OCI-LY3 (cell line): Measurements from ENCODE around the gene PTX4.

Experiments
- H2AFZ ChIP-seq: fragments of 200-600, 300-600 bp; shearing (Covaris generic); 2 replicates; pipeline ENCODE4 v1.6.0; 2014; ENCODE audit warnings: antibody characterized with exemption, low read depth, low read length
- H3K27ac ChIP-seq: fragments of 200-600, 300-600 bp; sonication (generic); 2 replicates; pipeline ENCODE4 v1.5.1; 2014; ENCODE audit warnings: mild to moderate bottlenecking, low read length, moderate library complexity, mixed read lengths
- H3K27me3 ChIP-seq: fragments of 200-600, 300-600 bp; sonication (generic); 2 replicates; pipeline ENCODE4 v1.6.1; 2014; ENCODE audit warnings: low read depth, low read length, mixed read lengths
- H3K36me3 ChIP-seq: fragments of 200-600, 300-600 bp; sonication (generic); replicated peaks from 2 replicates; pipeline ENCODE3; 2014; ENCODE audit warnings: low read depth, low read length, mixed read lengths
- H3K4me1 ChIP-seq: fragments of 300-600, 200-600 bp; sonication (generic); 2 replicates; pipeline ENCODE4 v1.6.1; 2014; ENCODE audit warnings: low read length, mixed read lengths
- H3K4me2 ChIP-seq: fragments of 200-600, 300-600 bp; sonication (generic); 2 replicates; pipeline ENCODE4 v1.6.1; 2014; ENCODE audit warnings: low read length, mixed read lengths
- H3K4me3 ChIP-seq: fragments of 300-600, 200-600 bp; sonication (generic); 2 replicates; pipeline ENCODE4 v1.5.1; 2014; ENCODE audit warnings: antibody characterized with exemption, mild to moderate bottlenecking, low read length, moderate library complexity
- H3K79me2 ChIP-seq: fragments of 300-600, 200-600 bp; shearing (Covaris generic); 2 replicates; pipeline ENCODE4 v1.6.1; 2014; ENCODE audit warnings: mild to moderate bottlenecking, low read length, mixed read lengths
- H3K9ac ChIP-seq: fragments of 300-600, 200-600 bp; shearing (Covaris generic); 2 replicates; pipeline ENCODE4 v1.6.0; 2014; ENCODE audit warnings: mild to moderate bottlenecking, low read length, moderate library complexity
- H3K9me3 ChIP-seq: fragments of 200-600, 300-600 bp; shearing (Covaris generic); 2 replicates; pipeline ENCODE4 v1.6.1; 2014; ENCODE audit warnings: low read length, mixed read lengths; ENCODE audit not compliant: insufficient read depth
- H4K20me1 ChIP-seq: fragments of 200-600, 300-600 bp; sonication (generic); 2 replicates; pipeline ENCODE4 v1.6.1; 2016; ENCODE audit warnings: low read length, mixed read lengths; ENCODE audit not compliant: insufficient read depth
- CTCF ChIP-seq: fragments of 200-600, 300-600 bp; sonication (generic); IDR thresholded peaks from 2 replicates; pipeline ENCODE4 v1.5.1; 2014; ENCODE audit warnings: antibody characterized with exemption, low read length, low read depth
- EZH2phosphoT487 ChIP-seq: fragments of 200-600 bp; shearing (Covaris generic); IDR thresholded peaks from 2 replicates; pipeline ENCODE4 v1.6.1; 2018; ENCODE audit warnings: antibody characterized with exemption, mixed run types, low read depth

The PTX4 gene

GRCh38 chr16:1458977-1459341 is 29.8 kb downstream of the PTX4 start:
- H3K27me3 ChIP-seq, result no peaks in the 10 kb centered on the region
- no peak overlapping the region for H3K27ac ChIP-seq
- H3K9ac ChIP-seq, result no peak overlapping the region
- no peaks in the 10 kb centered on the region for H3K36me3 ChIP-seq
- H3K4me1 ChIP-seq, result peaks cover 6% of the 10 kb centered on the region; the same call in 1 of the 2 replicates
- no peaks in the 10 kb centered on the region for H3K79me2 ChIP-seq
- H3K4me3 ChIP-seq, result no peak overlapping the region
- H3K4me2 ChIP-seq, result no peak overlapping the region
- H2AFZ ChIP-seq, result no peak overlapping the region
- H3K9me3 ChIP-seq, result no peaks in the 10 kb centered on the region
- TF ChIP-seq CTCF (no peak), EZH2phosphoT487 (no peak)
- H4K20me1 ChIP-seq, result no peaks in the 10 kb centered on the region

GRCh38 chr16:1458336-1458976 is 30.3 kb downstream of the PTX4 start:
- Histone ChIP-seq H3K9ac (no peak overlapping the region), H3K36me3 (no peaks in the 10 kb centered on the region), H3K4me3 (no peak overlapping the region), H4K20me1 (no peaks in the 10 kb centered on the region), H3K27me3 (no peaks in the 10 kb centered on the region), H3K4me1 (peaks cover 6% of the 10 kb centered on the region; the same call in 1 of the 2 replicates), H3K27ac (no peak overlapping the region), H2AFZ (no peak overlapping the region), H3K79me2 (no peaks in the 10 kb centered on the region), H3K9me3 (no peaks in the 10 kb centered on the region), H3K4me2 (no peak overlapping the region)
- TF ChIP-seq CTCF (no peak), EZH2phosphoT487 (no peak)

GRCh38 chr16:1457489-1458245 is 31.1 kb downstream of the PTX4 start:
- Histone ChIP-seq H3K4me2 (no peak overlapping the region), H3K36me3 (no peaks in the 10 kb centered on the region), H3K4me1 (peaks cover 6% of the 10 kb centered on the region; the same call in 1 of the 2 replicates), H3K79me2 (no peaks in the 10 kb centered on the region), H3K27ac (no peak overlapping the region), H4K20me1 (no peaks in the 10 kb centered on the region), H3K4me3 (no peak overlapping the region), H3K27me3 (no peaks in the 10 kb centered on the region), H2AFZ (no peak overlapping the region), H3K9ac (no peak overlapping the region), H3K9me3 (no peaks in the 10 kb centered on the region)
- TF ChIP-seq CTCF (no peak), EZH2phosphoT487 (no peak)

GRCh38 chr16:1456951-1457350 is 31.8 kb downstream of the PTX4 start:
- H3K4me1 ChIP-seq, result peaks cover 6% of the 10 kb centered on the region; the same call in 1 of the 2 replicates
- no peak overlapping the region for H3K4me2 ChIP-seq

More at GRCh38 chr16:1456951-1457350, 31.8 kb downstream of the PTX4 start:
- Histone ChIP-seq H3K4me3 (no peak overlapping the region), H3K36me3 (no peaks in the 10 kb centered on the region), H3K9ac (no peak overlapping the region), H3K27me3 (no peaks in the 10 kb centered on the region), H3K9me3 (no peaks in the 10 kb centered on the region), H2AFZ (no peak overlapping the region), H4K20me1 (no peaks in the 10 kb centered on the region), H3K27ac (no peak overlapping the region), H3K79me2 (no peaks in the 10 kb centered on the region)
- no peak for TF ChIP-seq CTCF
- no peak for TF ChIP-seq EZH2phosphoT487
